Epithelial cell of prostate (primary cell): ENCODE measurements around the gene MOGAT3.
"Not testable (repeated sequence)": the region's sequence is repeated elsewhere in the genome, so short reads cannot be mapped to it uniquely, and the experiment has no call there.

Experiments used
- DNase-seq: peaks from one replicate; pipeline ENCODE4 v3.0.0-alpha.2; 2011; ENCODE audit warnings: low read depth, low spot score
- H3K27ac ChIP-seq: fragments of 450-650 bp; 2 replicates; pipeline ENCODE4 v1.5.1; 2017; ENCODE audit warnings: mild to moderate bottlenecking

MOGAT3 gene

GRCh38 chr7:101207459-101207858 is 6.6 kb upstream of the MOGAT3 start:
- H3K27ac ChIP-seq: no peak overlapping the region
- DNase-seq: no peak

DNA sequence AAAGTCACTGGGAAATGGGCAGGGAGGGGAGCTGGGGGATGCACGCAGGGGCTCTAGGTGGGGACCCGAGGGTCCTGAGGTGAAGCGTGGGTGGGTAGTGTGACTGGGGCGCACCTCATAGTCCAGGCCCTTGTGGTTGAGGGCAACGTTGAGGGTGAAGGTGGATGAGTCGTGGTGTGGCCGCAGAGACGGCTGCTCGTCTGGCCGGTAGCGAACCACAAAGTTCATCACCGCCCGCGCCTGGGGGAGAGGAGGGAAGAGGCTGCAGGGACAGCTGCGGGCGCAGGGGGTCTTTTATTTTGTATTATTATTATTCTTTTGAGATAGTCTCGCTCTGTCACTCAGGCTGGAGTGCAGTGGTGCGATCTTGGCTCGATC is 5.8 kb upstream of the MOGAT3 start:
- no peak overlapping the region for H3K27ac ChIP-seq
- no peak for DNase-seq

- no peak for DNase-seq
- no peak overlapping the region for H3K27ac ChIP-seq
Observed at GRCh38 chr7:101205901-101206664, 5.2 kb upstream of the MOGAT3 start.

DNA sequence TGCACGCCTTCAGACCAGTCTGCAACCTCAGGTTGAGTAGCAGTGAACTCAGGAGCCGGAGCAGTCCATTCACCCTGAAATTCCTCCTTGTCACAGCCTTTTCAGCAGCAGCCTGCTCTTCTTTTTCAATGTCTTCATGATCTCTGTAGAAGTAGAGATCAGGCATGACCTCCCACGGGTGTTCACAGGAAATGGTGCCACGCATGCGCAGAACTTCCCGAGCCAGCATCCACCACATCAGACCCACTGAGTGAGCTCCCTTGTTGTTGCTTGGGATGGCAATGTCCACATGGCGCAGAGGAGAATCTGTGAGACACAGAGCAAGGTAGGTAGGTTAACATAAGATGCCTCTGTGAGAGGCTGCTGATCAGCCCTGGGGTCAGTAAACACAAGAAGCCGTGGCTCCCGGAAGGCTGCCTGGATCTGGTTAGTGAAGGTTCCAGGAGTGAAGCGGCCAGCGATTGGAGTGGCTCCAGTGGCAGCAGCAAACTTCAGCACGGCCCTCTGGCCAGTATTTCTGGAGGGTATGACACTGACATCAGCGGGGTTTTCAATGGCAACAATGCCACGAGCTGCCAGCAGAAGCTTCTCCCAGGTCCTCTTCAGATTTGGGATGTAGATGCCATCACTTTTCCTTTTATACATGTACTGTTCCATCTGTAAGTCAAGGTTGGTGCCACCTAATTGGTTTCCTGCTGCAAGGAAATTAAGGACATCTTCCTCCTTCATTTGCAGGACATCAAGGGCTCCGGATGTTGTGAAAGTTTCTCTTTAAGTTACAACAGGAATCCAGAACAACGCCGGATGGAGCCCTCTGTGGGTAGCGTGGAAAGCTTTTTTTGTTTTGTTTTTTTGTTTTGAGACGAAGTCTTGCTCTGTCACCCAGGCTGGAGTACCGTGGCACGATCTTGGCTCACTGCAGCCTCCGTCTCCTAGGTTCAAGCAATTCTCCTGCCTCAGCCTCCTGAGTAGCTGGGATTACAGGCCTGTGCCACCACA is 3.2 kb upstream of the MOGAT3 start:
- DNase-seq, H3K27ac ChIP-seq: not testable (repeated sequence)

- DNase-seq: no peak
- no peak overlapping the region for H3K27ac ChIP-seq
Observed at GRCh38 chr7:101202603-101202918, 1.7 kb upstream of the MOGAT3 start.

- DNase-seq: no peak
- no peak overlapping the region for H3K27ac ChIP-seq
Observed at GRCh38 chr7:101201695-101202602, 1.1 kb upstream of the MOGAT3 start.

GRCh38 chr7:101200504-101200861 is 353 bp downstream of the MOGAT3 start:
- no peak overlapping the region for H3K27ac ChIP-seq
- no peak for DNase-seq

- not testable (repeated sequence) for H3K27ac ChIP-seq, DNase-seq
Observed at GRCh38 chr7:101199522-101199921, 1.3 kb downstream of the MOGAT3 start.

DNA sequence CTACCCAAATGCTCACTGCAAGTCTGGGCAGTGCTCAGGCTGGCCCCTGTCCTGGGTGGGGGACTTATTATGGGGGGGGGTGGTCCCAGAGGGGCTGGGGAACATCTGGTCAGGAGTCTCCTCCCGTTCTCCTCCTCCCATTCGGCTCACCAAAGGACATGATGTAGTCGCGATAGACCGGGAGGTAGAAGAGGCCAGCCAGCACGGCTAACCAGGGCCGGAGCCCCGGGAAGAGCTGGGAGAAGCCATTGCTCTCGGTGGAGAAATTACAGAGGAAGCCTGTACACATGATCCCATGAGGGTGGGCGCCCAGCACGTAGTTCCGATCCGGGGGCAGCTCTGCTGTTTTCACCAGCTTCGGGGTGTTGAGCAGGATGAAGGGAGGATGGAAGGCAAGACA is 2.4 kb downstream of the MOGAT3 start:
- DNase-seq: no peak
- no peak overlapping the region for H3K27ac ChIP-seq

- DNase-seq: no peak
- no peak overlapping the region for H3K27ac ChIP-seq
Observed at GRCh38 chr7:101197991-101198390, 2.8 kb downstream of the MOGAT3 start.

GRCh38 chr7:101195884-101196283 is 5.0 kb downstream of the MOGAT3 start:
- H3K27ac ChIP-seq: no peak overlapping the region
- DNase-seq: no peak

DNA sequence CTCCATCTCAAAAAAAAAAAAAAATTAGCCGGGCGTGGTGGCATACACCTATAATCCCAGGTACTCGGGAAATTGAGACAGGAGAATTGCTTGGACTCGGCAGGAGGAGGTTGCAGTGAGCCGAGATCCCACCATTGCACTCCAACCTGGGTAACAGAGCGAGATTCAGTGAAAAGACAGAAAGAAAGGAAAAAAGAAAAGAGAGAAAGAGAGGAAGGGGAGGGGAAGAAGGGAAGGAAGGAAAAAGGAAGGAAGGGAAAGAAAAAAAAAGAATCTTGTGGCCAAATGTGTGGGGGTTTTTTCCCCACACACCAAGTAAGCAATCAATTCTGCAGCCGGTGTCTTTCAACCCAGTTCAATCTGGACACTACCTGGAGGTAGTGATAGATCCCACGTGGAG is 11.7 kb downstream of the MOGAT3 start:
- H3K27ac ChIP-seq: no peak overlapping the region
- no peak for DNase-seq

DNA sequence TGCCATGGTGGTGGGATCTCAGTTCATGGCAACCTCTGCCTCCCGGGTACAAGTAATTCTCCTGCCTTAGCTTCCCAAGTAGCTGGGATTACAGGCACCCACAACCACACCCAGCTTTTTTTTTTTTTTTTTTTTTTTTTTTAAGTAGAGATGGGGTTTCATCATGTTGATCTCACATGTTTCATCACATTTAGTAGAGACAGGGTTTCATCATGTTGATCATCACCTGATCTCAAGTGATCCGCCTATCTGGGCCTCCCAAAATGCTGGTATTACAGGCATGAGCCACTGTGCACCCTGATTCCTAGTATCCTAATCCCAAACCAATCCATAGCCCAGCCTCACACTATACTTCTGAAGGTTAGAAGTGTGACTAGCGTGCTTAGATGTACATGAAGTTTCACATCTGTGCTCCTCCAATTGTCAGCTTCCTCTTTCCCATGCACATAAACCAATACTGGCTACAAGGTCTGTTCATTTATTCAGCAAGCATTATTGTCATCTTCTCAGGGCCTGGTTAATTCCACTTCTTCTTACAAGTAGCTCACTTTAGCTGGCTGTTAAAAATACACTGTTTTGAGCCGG is 13.9 kb downstream of the MOGAT3 start:
- DNase-seq: no peak
- H3K27ac ChIP-seq: no peak overlapping the region

DNA sequence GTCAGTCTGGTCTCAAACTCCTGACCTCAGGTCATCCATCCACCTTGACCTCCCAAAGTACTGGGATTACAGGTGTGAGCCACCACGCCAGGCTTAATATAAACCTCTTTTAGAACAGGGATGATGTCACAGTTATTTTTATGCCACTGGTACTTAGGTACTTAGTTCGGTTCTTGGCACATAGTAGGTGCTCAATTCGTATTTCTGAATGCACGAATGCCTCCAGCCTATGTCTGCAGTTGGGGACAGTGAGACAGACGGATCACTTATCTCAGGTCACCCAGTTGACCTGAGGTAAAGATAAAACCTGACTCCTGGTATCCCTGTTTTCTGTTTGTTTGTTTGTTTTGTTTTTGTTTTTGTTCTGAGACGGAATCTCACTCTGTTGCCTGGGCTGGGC is 14.6 kb downstream of the MOGAT3 start:
- DNase-seq: no peak
- no peak overlapping the region for H3K27ac ChIP-seq

DNA sequence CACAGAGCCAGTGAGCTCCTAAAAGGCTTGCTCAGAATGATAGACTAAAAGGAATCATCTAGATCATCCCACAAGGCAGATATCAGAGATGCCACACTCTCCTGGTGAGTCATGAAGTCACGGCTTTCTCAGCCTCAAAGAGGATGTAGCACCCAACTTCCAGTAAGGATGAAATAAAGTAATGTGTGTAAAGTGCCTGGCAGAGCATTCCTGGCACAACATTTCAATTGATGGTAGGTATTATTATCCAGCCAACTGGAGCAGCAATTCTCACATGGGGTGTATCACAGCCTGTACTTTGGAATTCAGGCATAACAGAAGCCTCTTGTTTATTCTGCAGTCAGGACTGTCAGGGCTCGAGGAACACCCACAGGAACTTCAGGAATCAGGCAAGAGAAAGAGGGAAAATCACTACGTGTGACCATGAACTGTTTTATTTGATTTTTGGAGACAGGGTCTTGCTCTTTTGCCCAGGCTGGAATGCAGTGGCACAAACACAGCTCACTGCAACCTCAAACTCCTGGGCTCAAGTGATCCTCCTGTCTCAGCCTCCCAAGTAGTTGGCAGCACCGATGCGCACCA is 15.5 kb downstream of the MOGAT3 start:
- no peak overlapping the region for H3K27ac ChIP-seq
- no peak for DNase-seq

- no peak within 1 kb of the TSS for H3K27ac ChIP-seq
- no peak for DNase-seq
Observed at GRCh38 chr7:101180130-101180755, 20.6 kb downstream of the MOGAT3 start, which contains the start of gene NAT16. Gene NAT16, minus strand, starts transcription at chr7:101180293. Its CDS starts 5,486 bp downstream, at chr7:101174807.

- H3K27ac ChIP-seq: no peak overlapping the region
Observed at GRCh38 chr7:101179713-101180112, 21.1 kb downstream of the MOGAT3 start.

DNA sequence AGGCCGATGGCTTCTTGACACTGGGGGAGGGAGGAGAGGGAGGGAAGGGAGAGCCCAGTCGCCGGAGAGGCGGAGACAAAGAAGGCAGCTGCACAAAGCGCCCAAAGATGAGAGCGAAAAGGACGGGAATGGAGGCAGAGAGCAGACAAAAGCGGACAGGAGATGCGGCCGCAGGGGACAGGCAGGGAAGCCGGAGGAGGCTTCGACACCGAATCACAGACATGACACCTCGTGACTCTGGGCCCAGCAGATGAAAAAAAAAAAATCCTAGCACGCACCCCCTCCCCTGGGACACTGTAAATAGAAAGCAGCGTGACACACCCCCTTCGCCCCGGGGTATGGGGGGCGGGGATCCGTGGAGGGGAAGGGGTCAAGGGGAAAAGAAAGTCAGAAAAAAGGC is 21.7 kb downstream of the MOGAT3 start:
- DNase-seq: no peak
- no peak overlapping the region for H3K27ac ChIP-seq

More at GRCh38 chr7:101179713-101180112, 21.1 kb downstream of the MOGAT3 start:
- DNase-seq: no peak

GRCh38 chr7:101177644-101178043 is 23.2 kb downstream of the MOGAT3 start:
- no peak overlapping the region for H3K27ac ChIP-seq
- no peak for DNase-seq
